Stomach (tissue), 4 donors: ENCODE results near the gene CLDN9.

ENCODE experiments used
- POLR2A ChIP-seq, 4 donors: fragments of 450-650 bp; IDR thresholded peaks; one replicate each; pipeline ENCODE4 v1.6.1; 2016; ENCODE audit warnings: antibody characterized with exemption in 4 of 4, control low read depth in 2 of 4, mild to moderate bottlenecking in 1 of 4, moderate library complexity in 1 of 4
- POLR2AphosphoS5 ChIP-seq, 3 donors: sonication (generic); formaldehyde crosslinking; IDR thresholded peaks; one replicate each; pipeline ENCODE4 v1.6.1; 2016; ENCODE audit warnings: antibody characterized with exemption in 3 of 3
- TF ChIP-seq, protein P1 (sequence below), 7 experiments: fragments of 450-650 bp in 4 of 7; fragments of 200-600 bp in 3 of 7; sonication (generic) in 3 of 7; IDR thresholded peaks; one replicate each; pipeline ENCODE4 v1.5.1; 2016 to 2019; ENCODE audit warnings: antibody characterized with exemption in 7 of 7, control low read depth in 2 of 7, mild to moderate bottlenecking in 1 of 7

DNA sequence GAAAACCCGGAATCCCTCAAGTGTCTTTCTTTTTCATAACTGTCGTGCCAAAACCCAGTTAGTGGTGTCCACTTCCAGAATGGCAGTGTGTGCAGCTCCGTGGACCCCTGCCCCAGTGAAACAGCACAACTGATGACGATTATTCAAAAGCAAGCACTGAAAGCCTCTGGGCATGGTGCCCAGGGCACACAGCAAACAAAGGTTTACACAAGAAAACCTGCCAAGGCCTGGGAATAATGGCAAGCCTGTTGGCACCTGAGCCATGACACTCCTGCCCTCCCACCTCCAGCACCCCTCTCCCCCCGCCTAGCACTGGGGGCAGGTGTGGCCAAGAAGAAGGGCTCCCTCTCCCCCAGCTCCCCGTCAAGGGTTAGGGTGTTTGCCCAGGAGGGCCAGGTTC lies 35.3 kb upstream of the CLDN9 start:
- TF ChIP-seq, protein P1, sequence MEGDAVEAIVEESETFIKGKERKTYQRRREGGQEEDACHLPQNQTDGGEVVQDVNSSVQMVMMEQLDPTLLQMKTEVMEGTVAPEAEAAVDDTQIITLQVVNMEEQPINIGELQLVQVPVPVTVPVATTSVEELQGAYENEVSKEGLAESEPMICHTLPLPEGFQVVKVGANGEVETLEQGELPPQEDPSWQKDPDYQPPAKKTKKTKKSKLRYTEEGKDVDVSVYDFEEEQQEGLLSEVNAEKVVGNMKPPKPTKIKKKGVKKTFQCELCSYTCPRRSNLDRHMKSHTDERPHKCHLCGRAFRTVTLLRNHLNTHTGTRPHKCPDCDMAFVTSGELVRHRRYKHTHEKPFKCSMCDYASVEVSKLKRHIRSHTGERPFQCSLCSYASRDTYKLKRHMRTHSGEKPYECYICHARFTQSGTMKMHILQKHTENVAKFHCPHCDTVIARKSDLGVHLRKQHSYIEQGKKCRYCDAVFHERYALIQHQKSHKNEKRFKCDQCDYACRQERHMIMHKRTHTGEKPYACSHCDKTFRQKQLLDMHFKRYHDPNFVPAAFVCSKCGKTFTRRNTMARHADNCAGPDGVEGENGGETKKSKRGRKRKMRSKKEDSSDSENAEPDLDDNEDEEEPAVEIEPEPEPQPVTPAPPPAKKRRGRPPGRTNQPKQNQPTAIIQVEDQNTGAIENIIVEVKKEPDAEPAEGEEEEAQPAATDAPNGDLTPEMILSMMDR (IDR thresholded peaks at IDR 0.05) = no peak
- TF ChIP-seq POLR2A (IDR thresholded peaks at IDR 0.05) (no peak), POLR2AphosphoS5 (IDR thresholded peaks at IDR 0.05) (peak in 1 of 3 donors; percentile 20)
